Fibroblast of villous mesenchyme (primary cell): ENCODE data around the gene ENPP6. TPM values are rescaled to one million over a fixed set of nuclear protein-coding genes. Genes with fewer than 3 reads are reported as not detected.

Experiments used
- DNase-seq: peaks from one replicate; pipeline ENCODE4 v3.0.0-alpha.2; 2010; ENCODE audit warnings: low read depth
- H3K4me3 ChIP-seq: 2 replicates; pipeline ENCODE4 v1.5.1; 2011; ENCODE audit warnings: low read depth, mild to moderate bottlenecking, low read length
- total RNA-seq: library from RNA; depleted of rRNA; stranded (reverse); fragments of >200 nt; gene quantifications from 2 replicates; pipeline ENCODE4 v1.2.3, GENCODE V29; 2012
- TF ChIP-seq, protein P1 (sequence below): IDR thresholded peaks from 2 replicates; pipeline ENCODE4 v1.5.1; 2012; ENCODE audit warnings: low read depth, mild to moderate bottlenecking, low read length; ENCODE audit not compliant: insufficient read depth

ENPP6 gene
- total RNA-seq = not detected in 2 replicates

GRCh38 chr4:184217634-184218033 is at the start of gene ENPP6:
TSS of gene ENPP6 (minus strand) at chr4:184217873. CDS start at chr4:184217819, 54 bp downstream.
- TF ChIP-seq, protein P1, sequence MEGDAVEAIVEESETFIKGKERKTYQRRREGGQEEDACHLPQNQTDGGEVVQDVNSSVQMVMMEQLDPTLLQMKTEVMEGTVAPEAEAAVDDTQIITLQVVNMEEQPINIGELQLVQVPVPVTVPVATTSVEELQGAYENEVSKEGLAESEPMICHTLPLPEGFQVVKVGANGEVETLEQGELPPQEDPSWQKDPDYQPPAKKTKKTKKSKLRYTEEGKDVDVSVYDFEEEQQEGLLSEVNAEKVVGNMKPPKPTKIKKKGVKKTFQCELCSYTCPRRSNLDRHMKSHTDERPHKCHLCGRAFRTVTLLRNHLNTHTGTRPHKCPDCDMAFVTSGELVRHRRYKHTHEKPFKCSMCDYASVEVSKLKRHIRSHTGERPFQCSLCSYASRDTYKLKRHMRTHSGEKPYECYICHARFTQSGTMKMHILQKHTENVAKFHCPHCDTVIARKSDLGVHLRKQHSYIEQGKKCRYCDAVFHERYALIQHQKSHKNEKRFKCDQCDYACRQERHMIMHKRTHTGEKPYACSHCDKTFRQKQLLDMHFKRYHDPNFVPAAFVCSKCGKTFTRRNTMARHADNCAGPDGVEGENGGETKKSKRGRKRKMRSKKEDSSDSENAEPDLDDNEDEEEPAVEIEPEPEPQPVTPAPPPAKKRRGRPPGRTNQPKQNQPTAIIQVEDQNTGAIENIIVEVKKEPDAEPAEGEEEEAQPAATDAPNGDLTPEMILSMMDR = no peak
- no peak for DNase-seq
- no peak within 1 kb of the TSS for H3K4me3 ChIP-seq

- no peak overlapping the region for H3K4me3 ChIP-seq
- no peak for DNase-seq
- TF ChIP-seq, protein P1 = no peak
These were observed 49.5 kb upstream of the ENPP6 start for GRCh38 chr4:184267206-184267608.

DNA sequence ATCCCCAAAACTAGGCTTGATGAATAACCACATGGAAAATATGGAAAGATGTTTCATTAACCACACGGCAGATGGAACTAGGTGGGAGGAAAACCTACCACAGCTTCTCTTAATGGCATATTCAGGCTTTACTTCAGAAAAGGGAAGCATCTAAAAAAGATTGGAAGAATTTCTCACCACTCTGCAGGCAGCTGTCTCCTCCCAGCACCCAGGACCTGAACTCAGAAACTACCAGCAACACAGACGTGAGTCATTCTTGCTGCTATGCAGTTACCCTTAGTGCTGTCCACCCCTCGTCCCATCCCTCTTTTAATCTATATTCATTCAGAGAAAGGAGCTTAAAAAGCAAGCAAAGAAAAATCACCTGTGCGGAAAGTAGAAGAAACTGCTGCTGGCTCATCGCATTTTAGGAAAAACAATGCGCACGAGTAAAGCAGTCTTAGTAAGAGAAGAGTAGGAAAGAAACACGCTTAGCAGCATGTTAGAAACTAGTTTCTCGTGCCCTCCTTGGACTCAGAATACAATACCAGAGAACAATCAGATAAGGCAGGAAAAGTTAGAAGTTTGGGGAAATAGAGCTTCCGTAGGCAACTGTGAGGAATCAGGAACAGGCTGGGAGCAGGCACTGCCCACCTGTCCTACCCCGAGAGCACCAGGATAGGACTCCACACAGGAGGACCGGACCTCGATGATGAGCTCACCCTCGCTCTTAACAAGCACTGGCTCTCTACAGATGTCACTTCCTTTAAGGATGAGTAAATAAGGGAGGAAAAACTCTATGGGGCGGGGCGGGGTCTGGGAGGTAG is 48.1 kb upstream of the ENPP6 start:
- H3K4me3 ChIP-seq = no peak overlapping the region
- TF ChIP-seq, protein P1 = no peak
- no peak for DNase-seq

GRCh38 chr4:184263910-184264732 is 46.4 kb upstream of the ENPP6 start:
- no peak overlapping the region for H3K4me3 ChIP-seq
- TF ChIP-seq, protein P1 = peak; percentile 78
- DNase-seq = peak; percentile 93

DNA sequence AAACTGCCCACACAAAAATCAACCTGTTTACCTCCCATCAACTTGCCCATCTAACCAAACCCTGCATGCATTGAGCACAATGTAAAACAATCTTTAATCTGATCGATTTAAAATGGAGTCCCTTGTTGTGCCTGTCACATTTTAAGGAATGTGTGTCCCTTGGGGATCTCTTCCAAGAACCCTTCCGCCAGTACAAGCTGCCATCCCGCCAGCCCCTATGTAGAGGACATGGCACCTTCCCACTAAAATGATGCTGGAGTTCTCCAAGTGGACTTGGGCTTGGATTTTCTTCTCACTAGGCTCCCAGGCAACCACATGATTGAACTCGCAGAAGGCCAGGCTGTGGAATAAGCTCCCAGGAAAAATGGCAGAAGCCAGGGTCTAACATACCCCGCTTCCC is 45.8 kb upstream of the ENPP6 start:
- TF ChIP-seq, protein P1 = no peak
- no peak overlapping the region for H3K4me3 ChIP-seq
- DNase-seq = no peak

DNA sequence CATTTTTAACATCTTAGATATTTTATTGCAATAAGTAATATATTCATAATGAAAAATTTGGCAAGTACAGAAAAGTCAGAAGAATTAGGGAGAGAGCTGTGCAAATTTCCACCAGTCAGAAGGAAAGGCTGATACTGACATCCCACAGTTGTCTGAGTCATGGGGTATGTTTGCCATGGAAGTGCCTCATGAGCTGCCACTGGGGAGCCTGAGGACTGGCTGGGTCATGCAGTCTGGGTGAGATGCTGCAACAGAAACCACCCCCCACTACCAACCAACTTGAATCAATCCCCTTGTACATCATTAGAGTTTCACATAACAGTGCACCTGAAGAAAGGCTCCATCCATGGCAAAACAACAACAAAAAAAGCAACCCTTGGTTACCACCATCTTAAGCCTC is 45.2 kb upstream of the ENPP6 start:
- no peak for DNase-seq
- TF ChIP-seq, protein P1 = no peak
- H3K4me3 ChIP-seq = no peak overlapping the region
